GM21423 (cell line): ENCODE data around the gene CNOT4.
A peak's percentile ranks its signal among the peaks of the same experiment; 100 is the strongest.
"Not testable (repeated sequence)": the region's sequence is repeated elsewhere in the genome, so short reads cannot be mapped to it uniquely, and the experiment has no call there.

ENCODE experiments used
- ATAC-seq: cut with Tn5 transposase; IDR thresholded peaks from one replicate; pipeline ENCODE4 v1.9.1; 2021; ENCODE audit warnings: mild to moderate bottlenecking, moderate library complexity; ENCODE audit not compliant: unreplicated experiment

The CNOT4 gene

DNA sequence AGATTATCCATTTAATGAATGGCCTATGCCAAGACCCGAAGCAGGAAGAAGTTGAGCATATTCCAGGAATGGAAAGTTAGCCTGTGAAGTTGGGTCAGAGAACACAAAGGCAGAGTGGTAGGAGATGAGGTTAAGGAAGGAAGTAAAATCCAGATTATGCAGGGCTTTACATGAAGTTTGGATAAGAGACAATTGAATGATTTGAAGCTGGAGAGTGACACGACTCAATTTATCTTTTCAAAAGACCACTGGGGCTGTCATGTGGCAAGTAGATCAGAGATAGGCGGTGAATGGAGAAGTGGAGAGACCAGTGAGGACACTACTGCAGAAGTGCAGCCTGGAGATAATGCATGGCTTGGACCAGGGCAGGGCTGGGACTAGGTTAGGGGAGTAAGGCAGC is 7.2 kb upstream of the CNOT4 start:
- ATAC-seq, result no peak

DNA sequence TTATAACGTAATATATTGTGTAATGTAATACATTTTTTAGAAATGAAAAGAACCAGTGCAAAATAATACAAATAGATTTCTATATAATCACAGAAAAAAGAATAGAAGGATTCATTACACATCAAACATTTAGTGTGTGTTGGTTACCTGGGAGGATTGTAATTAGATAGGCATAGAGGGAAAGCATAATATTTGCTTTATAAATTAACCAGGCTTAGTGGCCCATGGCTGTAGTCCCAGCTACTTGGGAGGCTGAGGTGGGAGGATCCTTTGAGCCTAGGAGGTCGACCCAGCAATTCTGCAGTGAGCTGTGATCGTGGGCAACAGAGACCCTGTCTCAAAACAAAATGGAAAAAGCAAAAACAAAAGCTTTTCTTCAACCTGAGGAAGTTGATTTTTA is 5.0 kb upstream of the CNOT4 start:
- ATAC-seq, result no peak

GRCh38 chr7:135512135-135512887 is 2.4 kb upstream of the CNOT4 start:
- peak; percentile 25 for ATAC-seq

GRCh38 chr7:135510592-135511183 is 786 bp upstream of the CNOT4 start:
- no peak for ATAC-seq

DNA sequence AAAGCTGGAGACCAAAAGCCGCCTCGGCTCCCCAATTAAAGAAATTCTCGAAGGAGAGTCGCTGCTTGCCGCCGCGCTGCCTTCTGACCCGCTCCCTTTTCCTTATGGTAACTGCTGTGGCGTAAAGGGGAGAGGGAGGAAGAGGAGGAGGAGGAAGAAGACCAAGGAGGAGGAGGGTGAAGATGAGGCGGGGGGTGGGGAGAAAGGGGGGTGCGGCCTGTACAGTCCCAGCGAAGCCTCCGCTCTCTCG is 388 bp downstream of the CNOT4 start:
- ATAC-seq, result no peak

- ATAC-seq, result peak; percentile 21
These were observed 866 bp downstream of the CNOT4 start for GRCh38 chr7:135508883-135509588.

DNA sequence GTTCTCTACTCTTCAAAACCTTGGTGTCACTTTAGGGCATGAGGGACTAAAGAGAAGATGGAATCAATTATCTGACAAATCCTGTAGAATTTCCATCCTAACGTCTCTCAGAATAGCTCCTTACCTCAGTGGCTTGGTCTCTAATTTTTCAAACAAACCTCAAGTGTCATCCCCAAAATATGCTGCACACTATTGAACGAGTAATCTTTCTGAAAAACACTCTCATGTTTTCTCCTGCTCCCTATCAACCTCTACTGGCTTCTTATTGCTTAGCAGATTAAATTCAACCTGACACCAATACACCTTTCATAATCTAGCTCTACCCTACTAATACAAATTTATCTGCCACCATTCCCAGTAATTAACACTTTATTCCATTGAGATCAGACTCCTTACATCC is 8.5 kb downstream of the CNOT4 start:
- ATAC-seq, result no peak

- no peak for ATAC-seq
These were observed 10.1 kb downstream of the CNOT4 start for GRCh38 chr7:135499818-135500217.

- not testable (repeated sequence) for ATAC-seq
These were observed 12.7 kb downstream of the CNOT4 start for GRCh38 chr7:135497161-135497560.

DNA sequence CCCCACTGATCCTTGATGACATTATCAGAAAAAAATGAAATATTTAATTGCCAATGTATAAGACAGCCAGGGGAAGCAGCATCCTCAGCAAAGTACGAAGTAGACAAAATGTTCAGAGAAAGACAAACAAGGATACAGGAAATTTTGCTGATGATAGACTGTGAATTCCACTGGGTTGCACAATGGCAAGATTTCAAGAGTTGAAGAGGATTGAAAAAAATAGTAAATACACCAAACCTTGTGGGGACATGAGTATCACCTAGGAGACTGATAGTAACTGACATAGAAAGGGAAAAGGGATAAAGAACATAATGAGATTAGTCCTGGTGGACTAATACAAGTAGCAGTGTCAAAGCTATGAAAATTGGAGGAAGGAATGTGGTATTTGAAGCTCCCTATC is 16.5 kb downstream of the CNOT4 start:
- no peak for ATAC-seq

GRCh38 chr7:135492151-135492550 is 17.8 kb downstream of the CNOT4 start:
- no peak for ATAC-seq

DNA sequence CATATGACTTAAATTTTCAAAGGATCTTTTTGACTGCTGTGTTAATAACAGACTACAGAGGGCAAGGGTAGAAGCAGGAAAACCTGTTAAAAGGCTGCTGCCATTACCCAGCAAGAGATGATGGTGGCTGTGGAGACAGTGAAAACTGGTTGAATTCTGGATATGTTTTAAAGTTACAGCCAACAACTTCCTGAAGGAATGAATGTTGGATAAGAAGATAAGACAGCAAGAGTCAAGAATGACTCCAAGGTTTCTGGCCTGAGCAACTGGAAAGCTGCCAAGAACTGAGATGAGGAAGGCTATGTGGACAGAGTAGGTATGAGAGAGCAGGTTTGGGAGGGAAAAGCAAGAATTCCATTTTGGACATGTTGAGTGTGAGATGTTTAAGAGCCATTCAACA is 19.1 kb downstream of the CNOT4 start:
- no peak for ATAC-seq

DNA sequence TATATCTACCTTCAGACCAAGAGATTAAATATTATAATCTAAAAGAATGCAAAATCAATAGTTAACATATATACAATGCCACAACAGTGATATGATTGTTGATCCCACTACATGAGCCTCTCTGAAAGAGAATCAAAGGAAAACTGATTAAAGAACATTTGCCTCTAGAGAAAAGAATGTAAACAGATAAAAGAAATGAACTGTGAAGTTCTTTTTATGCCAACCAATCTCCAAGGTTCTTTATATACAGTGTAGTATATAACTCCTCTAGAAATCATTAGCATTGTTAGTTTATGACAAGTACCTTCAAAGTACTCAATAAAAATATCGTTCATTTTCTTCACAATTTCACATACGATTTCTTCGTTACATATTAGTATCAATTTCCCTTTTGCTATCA is 20.1 kb downstream of the CNOT4 start:
- ATAC-seq, result no peak

DNA sequence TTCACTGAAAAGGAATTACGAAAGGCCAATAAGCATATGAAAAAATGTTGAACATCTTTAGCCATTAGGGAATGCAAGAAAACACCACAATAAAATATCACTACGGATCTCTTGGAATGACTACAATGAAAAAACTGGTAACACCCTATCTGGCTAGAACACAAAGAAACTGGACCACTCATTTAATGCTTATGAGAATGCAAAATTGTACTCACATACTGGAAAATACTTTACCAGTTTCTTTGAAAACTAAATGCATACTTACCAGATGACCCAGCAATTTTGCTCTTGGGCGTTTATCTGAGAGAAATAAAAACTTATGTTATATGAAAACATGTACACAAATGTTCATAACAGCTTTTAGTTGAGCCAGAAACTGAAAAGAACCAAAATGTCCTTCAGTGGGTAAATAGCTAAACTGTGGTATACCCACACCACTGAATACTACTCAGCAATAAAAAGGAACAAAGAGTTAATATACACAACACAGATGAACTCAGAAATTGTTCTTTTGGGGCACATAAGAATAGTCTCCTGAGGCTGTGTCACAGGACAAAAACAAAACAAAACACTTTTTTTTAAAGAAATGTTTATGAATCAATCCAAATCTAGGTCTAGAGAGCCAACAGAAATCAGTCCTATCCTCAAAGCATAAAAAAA is 23.5 kb downstream of the CNOT4 start:
- ATAC-seq, result no peak

GRCh38 chr7:135481598-135481979 is 28.3 kb downstream of the CNOT4 start:
- no peak for ATAC-seq

GRCh38 chr7:135480966-135481597 is 28.8 kb downstream of the CNOT4 start:
- ATAC-seq, result no peak

- no peak for ATAC-seq
These were observed 34.4 kb downstream of the CNOT4 start for GRCh38 chr7:135475521-135475920.

- ATAC-seq, result not testable (repeated sequence)
These were observed 40.2 kb downstream of the CNOT4 start for GRCh38 chr7:135469705-135470104.

GRCh38 chr7:135467207-135467711 is 42.6 kb downstream of the CNOT4 start:
- ATAC-seq, result peak; percentile 45

- peak; percentile 10 for ATAC-seq
These were observed 43.3 kb downstream of the CNOT4 start for GRCh38 chr7:135466442-135467206.
